ENCODE measurements around the gene PRKCB. TPM values are rescaled to one million over a fixed set of nuclear protein-coding genes. Genes with fewer than 3 reads are reported as not detected.

PRKCB gene
- total and polyA plus RNA-seq, 2 of the 8 experiments (the other 6 are each of a cell fraction or from before 2014, with no cell fraction given): 7.1 to 12.1 TPM

GRCh38 chr16:23953476-23953875 is 117.7 kb downstream of the PRKCB start (continued):
- TF ChIP-seq CTCF (IDR thresholded peaks at IDR 0.05; ENCODE audit: control extremely low read depth in 1 of 3, insufficient read depth in 1 of 3, low read depth in 1 of 3, low read length in 3 of 3): no peak
